GM12873 (cell line): ENCODE data around the gene ATP2B3.

ENCODE experiments used
- TF ChIP-seq, protein P1 (sequence below): IDR thresholded peaks from 2 replicates; pipeline ENCODE4 v1.5.1; 2012; ENCODE audit warnings: low read depth, mild to moderate bottlenecking, moderate library complexity, low read length, control low read depth; ENCODE audit not compliant: insufficient read depth; ENCODE audit errors: missing control alignments

The ATP2B3 gene

GRCh38 chrX:153537526-153538295 lies 20.3 kb downstream of the ATP2B3 start:
- TF ChIP-seq, protein P1, sequence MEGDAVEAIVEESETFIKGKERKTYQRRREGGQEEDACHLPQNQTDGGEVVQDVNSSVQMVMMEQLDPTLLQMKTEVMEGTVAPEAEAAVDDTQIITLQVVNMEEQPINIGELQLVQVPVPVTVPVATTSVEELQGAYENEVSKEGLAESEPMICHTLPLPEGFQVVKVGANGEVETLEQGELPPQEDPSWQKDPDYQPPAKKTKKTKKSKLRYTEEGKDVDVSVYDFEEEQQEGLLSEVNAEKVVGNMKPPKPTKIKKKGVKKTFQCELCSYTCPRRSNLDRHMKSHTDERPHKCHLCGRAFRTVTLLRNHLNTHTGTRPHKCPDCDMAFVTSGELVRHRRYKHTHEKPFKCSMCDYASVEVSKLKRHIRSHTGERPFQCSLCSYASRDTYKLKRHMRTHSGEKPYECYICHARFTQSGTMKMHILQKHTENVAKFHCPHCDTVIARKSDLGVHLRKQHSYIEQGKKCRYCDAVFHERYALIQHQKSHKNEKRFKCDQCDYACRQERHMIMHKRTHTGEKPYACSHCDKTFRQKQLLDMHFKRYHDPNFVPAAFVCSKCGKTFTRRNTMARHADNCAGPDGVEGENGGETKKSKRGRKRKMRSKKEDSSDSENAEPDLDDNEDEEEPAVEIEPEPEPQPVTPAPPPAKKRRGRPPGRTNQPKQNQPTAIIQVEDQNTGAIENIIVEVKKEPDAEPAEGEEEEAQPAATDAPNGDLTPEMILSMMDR, result no peak

DNA sequence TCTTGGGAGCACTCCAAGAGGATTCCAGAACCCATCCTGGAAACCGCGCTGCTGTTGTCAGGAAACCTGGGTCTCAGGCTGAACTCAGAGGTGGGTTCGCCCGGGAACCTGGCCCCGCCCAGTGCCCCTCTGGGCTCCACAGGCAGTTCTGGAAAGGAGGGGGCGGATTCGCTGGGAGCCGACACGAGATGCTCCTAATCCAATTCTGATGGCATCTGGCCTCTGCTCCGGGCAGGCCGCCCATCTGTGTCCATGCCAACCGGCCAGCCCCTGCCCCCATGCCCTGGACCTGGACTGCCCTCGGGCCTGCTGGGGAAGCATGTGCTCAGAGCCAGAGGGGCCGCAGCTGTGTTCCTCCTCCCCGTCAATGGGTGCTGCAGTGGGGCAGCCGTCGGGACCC lies 21.0 kb downstream of the ATP2B3 start:
- TF ChIP-seq, protein P1, result no peak

GRCh38 chrX:153539171-153539978 lies 21.9 kb downstream of the ATP2B3 start:
- TF ChIP-seq, protein P1, result peak; percentile 88

- TF ChIP-seq, protein P1, result no peak
Measured at GRCh38 chrX:153539979-153540358, 22.5 kb downstream of the ATP2B3 start.

- TF ChIP-seq, protein P1, result no peak
Measured at GRCh38 chrX:153544727-153545126, 27.3 kb downstream of the ATP2B3 start.

- TF ChIP-seq, protein P1, result no peak
Measured at GRCh38 chrX:153546386-153546785, 28.9 kb downstream of the ATP2B3 start.

GRCh38 chrX:153547195-153547594 lies 29.8 kb downstream of the ATP2B3 start:
- TF ChIP-seq, protein P1, result no peak
